Putamen (tissue), 1 donor: ENCODE data around the gene GPR39.
"Not testable (repeated sequence)": the region's sequence is repeated elsewhere in the genome, so short reads cannot be mapped to it uniquely, and the experiment has no call there.

ENCODE experiments used
- DNase-seq: peaks from one replicate; pipeline ENCODE4 v3.0.0-alpha.2; 2016; ENCODE audit warnings: low spot score

Gene GPR39

DNA sequence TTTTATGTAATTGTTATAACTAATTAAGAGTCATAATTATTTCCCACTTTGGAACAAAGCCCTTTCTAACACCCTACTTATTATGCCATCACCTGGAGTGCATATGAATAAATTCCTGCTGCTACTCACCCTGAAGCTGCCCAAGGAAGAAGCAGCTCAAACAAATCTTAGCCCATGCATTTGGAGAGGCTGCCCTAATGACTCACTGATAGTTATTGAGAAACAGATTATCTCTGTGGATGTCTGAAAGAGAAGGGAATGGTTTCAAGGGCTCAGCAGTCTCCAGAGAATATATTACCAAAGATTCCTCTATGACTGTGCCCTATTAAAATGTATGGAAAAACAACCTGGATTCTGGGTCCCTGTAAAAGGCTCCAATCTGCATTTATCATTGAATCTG lies 81.0 kb downstream of the GPR39 start:
- no peak for DNase-seq

DNA sequence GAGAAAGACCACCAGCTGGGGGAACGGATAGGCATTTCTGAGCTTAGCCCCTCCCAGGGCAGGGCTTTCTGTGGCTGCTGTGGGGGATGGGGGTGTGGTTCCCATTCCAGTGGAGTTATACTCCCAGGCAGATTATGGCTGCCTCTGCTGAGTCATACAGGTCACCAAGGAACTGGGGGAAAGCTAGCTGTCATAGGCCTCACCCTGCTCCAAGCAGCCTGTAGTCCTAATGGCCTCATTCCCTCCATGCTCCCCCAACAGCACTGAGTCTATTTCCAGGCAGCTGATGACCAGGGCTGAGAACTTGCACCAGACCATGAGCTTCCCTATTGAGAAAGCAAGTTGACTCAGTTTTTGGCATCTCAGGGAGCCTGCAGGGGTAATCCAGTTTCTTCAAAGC lies 87.1 kb downstream of the GPR39 start:
- no peak for DNase-seq

DNA sequence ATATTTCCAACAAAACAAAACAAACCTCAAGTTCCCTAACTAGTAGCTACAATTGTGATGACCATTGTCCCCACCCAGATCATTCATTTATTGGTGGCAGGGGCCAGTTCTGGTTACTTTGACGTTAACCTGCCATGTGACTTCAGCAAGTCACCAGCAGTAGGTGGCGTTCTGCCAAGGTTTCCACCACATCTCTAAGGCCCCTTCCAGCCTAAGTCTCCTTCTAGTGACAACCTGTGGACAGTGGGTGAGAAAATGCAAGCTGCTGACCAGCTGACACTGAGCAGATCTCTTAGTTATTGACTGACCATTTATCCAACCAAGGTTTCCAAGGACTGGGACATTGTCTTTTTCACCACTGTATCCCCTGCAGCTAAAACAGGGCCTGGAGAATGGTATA lies 98.4 kb downstream of the GPR39 start:
- no peak for DNase-seq

DNA sequence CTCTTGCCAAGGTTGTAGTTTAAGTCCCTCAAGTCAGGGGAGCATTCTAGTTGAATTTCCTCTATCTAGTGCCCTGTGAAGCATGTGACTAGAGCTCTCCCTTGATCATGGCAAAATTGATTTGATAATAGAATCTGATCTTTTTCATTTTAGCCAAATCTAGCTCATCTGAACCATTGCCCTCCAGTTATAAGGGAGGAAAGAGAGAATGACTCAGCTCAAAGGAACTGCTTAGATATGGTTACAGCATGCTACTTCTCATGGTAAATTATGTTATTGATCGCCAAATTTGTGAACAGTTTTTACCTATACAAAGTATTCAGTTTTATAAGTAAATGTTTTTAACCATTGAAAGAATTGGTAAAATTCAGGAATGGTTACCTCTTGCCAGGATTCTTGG lies 100.8 kb downstream of the GPR39 start:
- DNase-seq = no peak

DNA sequence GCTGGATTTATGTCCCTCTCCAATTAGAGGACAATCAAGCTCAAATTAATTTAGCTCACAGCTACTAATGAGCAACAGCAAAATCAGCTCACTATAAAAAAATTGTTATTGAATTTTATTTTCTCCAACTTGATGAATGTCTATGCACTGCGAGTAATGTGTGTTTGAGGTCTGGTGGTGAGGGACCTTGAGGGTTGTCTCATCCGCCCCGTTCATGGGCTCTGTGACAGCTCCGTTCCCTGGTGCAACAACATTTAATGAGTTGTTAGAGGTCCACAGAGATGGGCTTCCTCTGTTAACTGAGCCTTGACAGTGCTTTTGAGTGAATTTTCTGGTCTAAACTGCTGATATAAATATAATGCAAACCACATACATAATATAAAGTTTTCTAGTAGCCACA lies 101.7 kb downstream of the GPR39 start:
- no peak for DNase-seq

DNA sequence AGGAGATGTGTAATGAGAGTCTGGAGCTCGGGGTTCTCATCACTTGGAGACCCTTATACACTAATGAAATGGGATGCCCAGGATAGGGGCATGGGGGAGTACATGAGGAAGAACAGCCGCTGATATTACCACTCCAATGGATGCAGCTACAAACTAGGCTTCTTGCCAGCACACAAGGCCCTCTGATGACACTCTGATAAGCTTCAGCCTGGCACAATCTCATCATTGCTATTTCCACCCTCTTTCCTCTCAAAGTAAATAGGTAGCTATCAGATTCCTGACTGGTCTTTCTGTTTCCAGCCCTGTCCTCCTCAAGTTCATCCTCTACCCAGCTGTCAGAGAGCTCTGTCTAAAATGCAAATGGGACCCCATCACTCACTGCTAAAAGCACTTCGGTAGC lies 103.0 kb downstream of the GPR39 start:
- no peak for DNase-seq

DNA sequence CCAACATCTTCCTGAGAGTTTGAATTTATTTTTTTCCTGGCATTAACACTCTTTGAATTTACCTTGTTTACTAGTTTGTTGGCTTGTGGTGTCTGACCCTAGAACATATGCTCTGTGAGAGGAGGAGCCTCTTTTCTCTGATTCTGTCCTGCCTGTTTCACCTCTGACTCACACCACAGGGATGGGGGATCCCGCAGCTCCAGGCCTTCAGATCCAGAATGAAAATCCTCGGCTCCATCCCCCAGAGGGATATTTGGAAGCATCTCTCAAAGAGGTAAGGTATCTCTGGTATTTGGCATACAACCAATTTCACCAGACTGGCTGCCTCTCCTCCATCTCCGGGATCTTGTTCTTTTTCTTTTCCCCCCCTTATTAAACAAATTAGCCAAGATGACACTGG lies 104.7 kb downstream of the GPR39 start:
- DNase-seq = no peak

DNA sequence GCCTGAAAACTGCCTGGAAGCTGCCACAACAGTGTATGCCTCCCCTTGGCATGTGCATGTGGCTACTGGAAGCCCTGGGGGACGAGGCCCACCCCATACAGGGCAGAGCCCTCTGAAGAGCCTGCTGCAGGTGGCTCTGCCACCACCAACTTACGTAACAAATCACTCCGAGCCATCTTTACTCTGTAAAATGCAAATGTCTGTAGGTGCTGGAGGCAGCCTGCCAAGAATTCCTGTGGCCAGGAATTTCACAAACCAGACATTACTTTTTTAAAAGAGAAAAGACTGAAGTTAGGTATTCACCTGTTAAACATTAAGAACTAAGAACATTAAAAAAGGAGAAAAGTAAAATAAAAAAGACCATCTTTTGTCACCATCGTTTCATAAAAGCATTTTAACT lies 106.3 kb downstream of the GPR39 start:
- DNase-seq = no peak

DNA sequence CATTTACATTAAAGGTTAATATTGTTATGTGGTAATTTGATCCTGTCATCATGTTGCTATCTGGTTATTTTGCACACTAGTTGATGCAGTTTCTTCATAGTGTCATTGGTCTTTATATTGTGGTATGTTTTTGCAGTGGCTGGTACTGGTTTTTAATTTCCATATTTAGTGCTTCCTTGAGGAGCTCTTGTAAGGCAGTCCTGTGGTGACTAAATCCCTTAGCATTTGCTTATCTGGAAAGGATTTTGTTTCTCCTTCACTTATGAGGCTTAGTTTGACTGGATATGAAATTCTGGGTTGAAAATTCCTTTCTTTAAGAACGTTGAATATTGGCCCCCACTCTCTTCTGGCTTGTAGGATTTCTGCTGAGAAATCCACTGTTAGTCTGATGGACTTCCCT lies 120.5 kb downstream of the GPR39 start:
- DNase-seq = not testable (repeated sequence)

DNA sequence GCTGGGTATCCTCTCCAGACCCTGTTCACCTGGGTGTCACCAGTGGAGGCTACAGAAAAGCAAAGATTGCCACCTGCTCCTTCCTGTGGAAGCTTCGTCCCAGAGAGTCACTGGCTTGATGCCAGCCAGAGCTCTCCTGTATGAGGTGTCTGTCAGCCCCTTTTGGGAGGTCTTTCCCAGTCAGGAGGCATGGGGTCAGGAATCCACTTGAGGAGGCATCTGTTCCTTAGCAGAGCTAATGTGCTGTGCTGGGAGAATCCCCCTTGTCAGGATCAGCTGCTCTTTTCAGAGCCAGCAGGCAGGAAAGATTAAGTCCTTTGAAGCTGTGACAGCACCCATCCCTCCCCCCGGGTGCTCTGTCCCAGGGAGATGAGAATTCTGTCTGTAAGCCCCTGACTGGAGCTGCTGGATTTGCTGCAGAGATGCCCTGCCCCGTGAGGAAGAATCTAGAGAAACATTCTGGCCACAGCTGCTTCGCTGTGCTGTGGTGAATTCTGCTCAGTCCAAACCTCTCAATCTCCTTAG lies 121.8 kb downstream of the GPR39 start:
- DNase-seq = no peak

DNA sequence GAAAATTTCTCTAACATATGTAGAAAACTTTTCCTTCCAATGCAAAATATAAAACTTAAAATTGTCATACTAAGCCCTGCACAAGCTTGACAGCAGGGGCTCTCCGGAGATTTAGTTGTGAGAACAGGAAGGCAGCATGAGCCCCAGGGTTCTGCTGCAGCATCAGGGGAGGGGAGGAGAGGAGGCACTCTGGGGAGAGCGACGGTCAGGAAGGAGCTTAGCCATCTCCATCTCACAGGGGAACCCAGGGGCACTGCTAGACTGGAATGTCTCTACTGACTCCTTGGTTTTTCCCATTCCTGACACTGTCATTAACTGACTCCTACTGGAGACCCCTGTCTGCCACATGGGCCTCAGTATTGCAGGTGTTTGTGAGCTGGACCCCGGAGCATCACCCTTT lies 123.6 kb downstream of the GPR39 start:
- DNase-seq = no peak

DNA sequence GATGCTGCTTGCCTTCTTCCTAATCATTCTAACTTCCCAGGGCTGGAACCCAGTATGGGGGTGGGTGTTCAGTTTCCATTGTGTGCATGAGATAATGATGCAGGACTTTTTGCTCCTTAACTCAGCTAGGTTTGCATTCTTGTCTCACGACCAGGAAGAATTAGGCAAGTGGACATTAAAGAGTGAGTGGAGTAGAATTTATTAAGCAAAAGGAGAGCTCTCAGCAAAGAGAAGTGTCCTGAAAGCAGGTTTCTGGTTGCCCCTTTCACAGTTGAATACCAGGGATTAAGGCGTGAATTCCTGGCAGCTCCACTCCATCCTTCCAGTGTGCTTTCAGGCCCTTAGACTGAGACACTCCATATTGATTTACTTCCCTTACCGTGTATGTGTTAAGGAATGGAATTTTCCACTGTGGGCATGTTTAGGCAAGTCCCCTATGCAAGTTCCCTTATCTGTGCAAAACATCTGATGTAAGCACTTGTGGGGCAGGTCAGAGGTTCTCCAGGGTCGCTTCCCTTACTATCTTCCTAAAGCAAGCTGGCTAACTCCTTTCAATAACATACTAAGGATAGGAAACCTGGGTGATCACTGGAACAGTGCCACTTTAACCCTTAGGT lies 126.5 kb downstream of the GPR39 start:
- no peak for DNase-seq

DNA sequence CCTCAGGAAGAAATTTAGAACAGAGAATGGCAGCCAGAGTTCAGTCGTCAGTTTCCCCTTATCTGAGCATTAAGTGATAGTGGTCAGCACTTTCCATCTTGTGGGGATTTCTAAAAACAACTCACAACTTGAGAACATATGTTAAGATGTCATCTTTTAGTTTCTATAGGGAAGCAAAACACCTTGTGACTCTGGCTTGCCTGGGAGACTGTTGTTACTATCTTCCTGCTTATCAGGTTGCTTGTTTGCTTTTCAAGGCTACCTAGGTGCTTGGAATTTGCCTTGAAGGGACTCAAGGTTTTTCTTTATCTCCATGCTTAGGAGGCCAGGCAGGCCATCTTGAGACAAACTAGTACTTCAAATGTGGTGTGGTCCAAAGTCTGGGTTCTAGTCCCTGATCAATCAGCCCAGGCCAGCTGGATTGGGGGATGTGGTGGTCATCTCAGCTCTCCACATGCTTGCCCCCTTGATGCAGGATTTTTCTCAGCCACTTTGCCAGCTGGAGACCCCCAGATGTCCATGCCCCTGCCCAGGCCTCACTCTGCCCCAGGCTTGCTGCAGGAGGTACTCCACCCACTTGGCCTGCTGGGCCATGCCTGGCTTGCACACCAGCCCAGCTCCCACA lies 127.5 kb downstream of the GPR39 start:
- no peak for DNase-seq

DNA sequence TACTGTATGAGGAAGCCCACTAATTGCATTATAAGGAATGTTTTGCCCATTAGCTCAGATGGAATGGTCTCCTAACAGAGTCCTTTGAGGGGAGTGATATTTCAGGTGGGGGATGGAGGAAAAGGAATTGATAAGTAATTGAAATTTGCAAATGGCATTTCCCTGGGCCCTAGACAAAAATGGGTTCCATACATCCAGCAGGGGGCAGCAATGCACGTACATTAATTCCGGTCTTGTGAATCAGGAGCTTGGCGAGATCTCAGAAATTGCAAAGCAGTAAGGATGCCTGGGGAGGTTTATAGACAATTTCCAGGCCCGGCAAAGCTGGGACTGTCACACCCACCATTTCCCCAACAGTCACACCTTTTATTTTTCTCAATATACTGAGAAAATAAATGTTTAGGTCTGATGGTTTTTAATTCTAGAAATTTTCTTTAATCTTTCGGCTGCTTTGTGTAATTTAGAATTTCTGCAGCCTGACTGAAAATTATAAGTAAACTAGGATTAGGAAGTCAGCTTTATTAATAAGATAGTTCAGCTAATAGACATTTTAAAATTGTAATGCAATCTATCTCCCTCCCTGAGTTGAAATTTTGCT lies 130.6 kb downstream of the GPR39 start:
- DNase-seq = peak; percentile 74

DNA sequence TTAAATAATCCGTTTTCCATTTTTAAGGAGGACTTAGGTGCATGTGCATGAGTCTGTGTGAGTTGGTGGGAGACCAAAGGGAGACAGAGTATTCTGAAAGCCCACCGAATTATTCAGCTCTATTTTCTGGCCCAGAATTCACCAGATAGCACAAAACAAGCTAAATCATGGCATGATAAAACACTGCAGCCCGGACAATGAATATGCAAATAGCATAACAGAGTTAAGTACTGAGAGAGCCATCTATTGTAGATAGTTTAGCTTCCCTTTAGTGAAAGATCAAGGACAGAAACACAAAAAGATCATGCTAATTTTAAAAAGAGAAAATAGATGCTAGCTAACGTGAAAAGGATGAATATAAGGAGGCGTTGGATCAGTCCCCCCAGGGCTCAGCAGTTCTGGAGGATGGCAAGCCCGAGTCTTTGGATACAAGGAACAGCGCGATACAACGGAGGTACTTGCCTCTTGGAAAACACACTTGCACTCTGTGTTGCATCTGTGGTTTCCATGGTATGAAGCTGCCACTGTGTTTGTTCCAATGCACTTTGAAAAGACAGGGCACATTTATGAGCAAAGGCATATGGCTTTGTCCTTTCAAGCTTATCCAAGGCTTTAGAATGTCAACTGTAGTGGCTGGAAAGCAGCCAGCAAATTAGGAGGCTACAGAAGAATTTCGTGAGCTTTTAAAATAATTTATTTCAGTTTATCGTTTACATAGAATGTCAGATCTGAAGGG lies 133.5 kb downstream of the GPR39 start:
- DNase-seq = no peak

DNA sequence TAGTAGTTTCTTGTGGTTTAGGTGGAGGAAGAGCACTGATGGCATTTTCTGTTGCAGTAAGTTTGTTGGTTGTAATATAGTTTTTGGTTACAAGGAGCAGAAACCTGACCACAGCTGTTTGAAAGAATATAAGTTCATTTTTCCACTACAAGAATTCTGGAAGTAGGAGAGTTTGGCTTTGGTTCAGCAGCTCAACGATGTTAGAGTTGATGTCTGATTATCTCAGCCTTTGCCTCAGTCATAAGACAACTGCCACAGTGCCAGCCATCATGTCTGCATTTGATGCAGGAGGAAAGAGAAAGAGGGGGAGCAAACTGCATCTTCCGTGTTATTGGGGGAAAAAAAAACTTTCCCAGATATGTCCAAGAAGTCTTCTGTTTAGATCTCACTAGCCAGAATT lies 134.3 kb downstream of the GPR39 start:
- DNase-seq = no peak

DNA sequence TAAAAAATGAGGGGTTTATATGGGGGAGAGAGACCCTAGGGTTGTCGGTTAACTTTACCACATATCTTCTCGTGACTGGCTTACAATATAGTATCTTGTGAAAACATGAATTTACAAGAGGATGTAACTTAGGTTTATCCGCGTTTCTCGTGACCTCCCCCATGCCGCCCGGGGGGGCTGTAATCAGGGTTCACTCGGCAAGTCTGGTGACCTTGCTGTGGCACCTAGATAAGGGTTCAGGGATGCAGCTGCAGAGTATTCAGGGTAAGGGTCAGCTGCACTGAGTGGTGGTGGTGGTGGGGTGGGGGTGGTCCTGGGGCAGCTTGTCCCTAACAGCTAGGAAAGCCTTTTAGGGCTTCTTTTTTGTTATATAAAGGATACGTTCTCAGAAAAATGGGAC lies 141.1 kb downstream of the GPR39 start:
- DNase-seq = no peak

DNA sequence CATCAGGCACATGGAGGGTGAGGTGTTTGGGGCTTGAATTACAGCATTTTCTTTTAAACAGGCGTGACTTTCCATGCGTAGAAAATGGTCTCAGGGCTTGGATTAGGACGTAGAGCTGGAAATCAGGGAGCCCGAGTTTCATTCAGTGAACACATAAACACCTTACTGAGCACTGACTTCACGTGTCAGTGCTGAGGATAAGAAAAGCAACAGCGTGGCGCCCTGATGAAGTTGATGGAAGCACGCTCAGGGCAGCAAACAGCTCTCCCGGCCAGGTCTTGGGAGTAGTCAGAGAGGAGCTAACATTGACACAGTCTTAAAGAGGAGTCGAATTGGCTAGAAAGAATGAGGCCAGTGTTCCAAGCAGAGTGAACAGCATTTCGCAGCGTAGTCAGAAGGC lies 142.7 kb downstream of the GPR39 start:
- no peak for DNase-seq

DNA sequence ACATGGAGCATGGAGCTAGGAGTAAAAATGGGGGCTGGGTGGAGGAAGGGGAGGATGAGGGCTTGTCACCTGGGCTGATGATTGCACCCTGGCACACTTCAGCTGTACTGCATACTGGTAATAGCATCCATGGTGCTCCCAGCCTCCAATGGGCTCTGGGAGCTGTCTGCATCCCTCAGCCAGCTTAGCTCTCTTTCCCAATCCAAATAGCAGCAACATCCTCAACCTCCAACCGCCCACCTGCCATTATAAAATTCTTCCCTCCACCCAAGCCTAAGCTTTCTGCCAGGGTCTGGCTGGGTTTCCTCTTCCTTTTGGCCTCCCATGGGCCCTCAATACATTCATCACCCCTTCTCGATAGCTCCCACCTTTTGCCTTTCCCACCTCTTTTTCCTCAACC lies 143.3 kb downstream of the GPR39 start:
- DNase-seq = no peak

DNA sequence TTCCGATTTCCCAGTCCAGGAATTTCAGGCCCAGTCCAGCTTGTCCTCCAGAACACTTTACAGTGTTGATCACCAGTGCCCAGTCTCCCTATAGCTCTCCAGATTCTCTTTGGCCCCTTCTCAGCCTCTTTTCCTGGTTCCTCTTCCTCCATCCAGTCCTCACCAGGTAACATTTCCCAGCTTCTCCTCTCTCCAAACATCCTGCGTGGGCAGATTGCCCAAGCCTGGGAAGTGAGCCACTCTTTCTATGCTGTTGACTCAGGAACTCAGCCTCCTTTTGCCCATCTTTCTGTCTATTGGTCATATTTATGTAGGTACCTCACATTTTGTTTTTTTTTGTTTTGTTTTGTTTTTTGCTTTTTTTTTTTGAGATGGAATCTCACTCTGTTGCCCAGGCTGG lies 144.0 kb downstream of the GPR39 start:
- DNase-seq = no peak

DNA sequence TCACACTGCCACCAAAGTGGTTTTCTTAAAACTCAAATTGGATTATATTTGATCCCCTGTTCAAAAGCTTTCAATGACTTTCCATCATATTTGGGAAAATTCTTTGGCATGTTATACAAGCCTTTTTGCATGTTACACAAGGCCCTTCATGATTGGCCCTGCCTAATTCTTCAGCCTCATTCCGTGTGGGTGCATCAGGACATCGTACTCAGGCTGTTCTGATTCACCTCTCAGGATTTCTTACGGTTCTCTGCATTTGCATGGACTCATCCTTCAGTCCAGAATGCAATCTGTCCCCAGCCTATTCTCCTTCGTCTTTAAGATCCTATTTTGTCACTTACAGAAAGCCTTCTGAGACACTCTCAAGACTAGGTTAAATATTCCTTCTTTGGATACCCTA lies 145.6 kb downstream of the GPR39 start:
- no peak for DNase-seq

DNA sequence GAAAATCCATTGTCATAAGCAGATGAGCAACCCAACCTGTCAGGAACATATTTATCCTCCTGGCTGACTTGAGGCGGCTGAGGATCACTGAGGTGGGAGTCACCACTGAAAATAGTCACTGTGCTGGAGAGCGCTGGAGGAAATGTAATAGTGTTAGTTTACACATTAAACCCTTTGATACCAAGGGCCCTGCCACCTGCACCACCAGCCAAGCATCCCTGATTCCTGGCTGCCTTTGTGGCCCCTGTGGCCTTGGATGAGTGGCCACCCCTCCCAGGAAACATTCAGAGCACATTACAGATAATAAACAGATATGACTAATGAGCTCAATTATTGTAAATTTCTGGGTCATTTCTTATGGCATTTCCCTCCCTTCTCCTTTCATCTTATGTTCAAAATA lies 147.5 kb downstream of the GPR39 start:
- no peak for DNase-seq

DNA sequence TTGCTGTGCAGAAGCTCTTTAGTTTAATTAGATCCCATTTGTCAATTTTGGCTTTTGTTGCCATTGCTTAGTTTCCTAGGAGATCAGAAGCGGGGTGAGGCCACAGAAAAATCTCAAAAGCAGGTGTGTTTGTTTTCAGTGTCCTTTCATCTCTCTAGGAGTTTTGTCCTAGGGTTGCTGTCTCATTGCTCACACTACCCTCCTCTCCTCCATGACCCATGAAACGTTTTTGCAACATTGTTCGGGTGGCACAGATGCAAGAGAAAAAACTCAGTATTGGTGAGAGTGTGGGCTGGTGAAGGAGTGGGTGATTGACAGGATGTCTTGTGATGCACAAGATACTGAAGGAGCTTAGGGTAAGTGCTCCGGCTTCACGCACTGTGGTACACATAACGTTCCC lies 149.8 kb downstream of the GPR39 start:
- DNase-seq = no peak
